ENCODE data around the gene MSL3B.

The MSL3B gene

GRCh38 chr2:233822781-233823730 is 45.1 kb downstream of the MSL3B start:
- intact Hi-C loops (cut with DNase I; ENCODE audit: low total_unique reads), result no loop called here

GRCh38 chr2:233822101-233822771 is 46.0 kb downstream of the MSL3B start:
- no peak overlapping the region for H3K27ac ChIP-seq
- in situ Hi-C loops (cut with MboI; ENCODE audit: low sequenced_read_pairs in 4 of 4) (no loop called here), intact Hi-C loops (cut with DNase I; ENCODE audit: low total_unique reads) (no loop called here)
- no peak overlapping the region for H3K4me3 ChIP-seq
- DNase-seq (no peak), ATAC-seq (no peak)
- TF ChIP-seq CTCF (IDR thresholded peaks at IDR 0.05 in 4 of 5, conservative IDR thresholded peaks at IDR 0.05 in 1 of 5), result no peak
- no peak for TF ChIP-seq POLR2A (IDR thresholded peaks at IDR 0.05)
- H3K36me3 ChIP-seq, result no peaks in the 10 kb centered on the region
- H3K27me3 ChIP-seq, result no peaks in the 10 kb centered on the region
- H3K9me3 ChIP-seq, result no peaks in the 10 kb centered on the region
- H3K4me1 ChIP-seq, result no peaks in the 10 kb centered on the region

More at GRCh38 chr2:233822781-233823730, 45.1 kb downstream of the MSL3B start:
- Histone ChIP-seq H3K4me3 (no peak overlapping the region), H3K4me1 (no peaks in the 10 kb centered on the region), H3K27me3 (no peaks in the 10 kb centered on the region), H3K27ac (no peak overlapping the region), H3K36me3 (no peaks in the 10 kb centered on the region), H3K9me3 (no peaks in the 10 kb centered on the region)
- TF ChIP-seq CTCF (IDR thresholded peaks at IDR 0.05 in 4 of 5, conservative IDR thresholded peaks at IDR 0.05 in 1 of 5) (no peak), POLR2A (IDR thresholded peaks at IDR 0.05) (no peak)
- ATAC-seq (no peak), DNase-seq (no peak)
- in situ Hi-C loops (cut with MboI; ENCODE audit: low sequenced_read_pairs in 4 of 4), result no loop called here

DNA sequence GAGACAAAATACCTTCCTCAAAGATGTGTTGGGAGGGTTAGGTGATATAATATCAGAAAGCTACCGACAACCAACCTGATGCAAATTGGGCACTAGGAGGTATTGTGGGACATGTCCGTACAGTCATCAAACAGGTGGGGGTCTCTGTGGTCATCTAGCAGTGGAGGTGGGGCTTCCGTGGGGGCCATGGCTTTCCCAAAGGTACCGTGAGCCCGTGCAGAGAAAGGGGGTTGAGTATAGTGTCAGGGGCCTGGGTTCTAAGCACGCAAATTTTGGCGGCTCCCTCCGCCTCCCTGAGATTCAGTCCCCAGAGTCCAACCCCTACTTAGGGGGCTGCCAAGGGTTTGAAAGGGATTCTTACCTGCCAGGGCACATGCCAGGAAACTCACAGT is 46.5 kb downstream of the MSL3B start:
- no peak for DNase-seq
- Histone ChIP-seq H3K4me3 (no peak overlapping the region), H3K27me3 (no peaks in the 10 kb centered on the region), H3K9me3 (no peaks in the 10 kb centered on the region), H3K27ac (no peak overlapping the region), H3K36me3 (no peaks in the 10 kb centered on the region), H3K4me1 (no peaks in the 10 kb centered on the region)
- intact Hi-C loops (cut with DNase I; ENCODE audit: low total_unique reads) (no loop called here), in situ Hi-C loops (cut with MboI; ENCODE audit: low sequenced_read_pairs in 4 of 4) (no loop called here)
- ATAC-seq, result no peak
- TF ChIP-seq CTCF (IDR thresholded peaks at IDR 0.05 in 4 of 5, conservative IDR thresholded peaks at IDR 0.05 in 1 of 5) (no peak), POLR2A (IDR thresholded peaks at IDR 0.05) (no peak)

DNA sequence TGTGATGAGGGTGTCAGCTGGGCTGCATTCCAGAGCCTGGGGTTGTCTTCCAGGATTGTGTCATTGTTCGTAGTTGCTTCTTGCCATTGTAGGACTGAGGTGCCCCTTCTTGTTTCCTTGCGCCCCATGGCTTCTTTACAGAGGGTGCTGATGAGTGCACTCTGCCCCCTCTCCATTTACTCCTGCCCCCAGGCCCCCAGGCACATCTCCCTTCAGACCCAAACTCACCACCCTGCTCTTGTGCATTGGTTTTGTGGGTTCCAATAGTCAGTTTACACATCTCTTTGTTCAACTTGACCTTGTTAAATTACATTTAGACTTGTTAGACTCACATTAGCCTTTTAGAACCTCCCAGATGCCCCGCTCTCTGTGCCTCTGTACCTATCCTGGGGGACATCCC is 47.0 kb downstream of the MSL3B start:
- no peaks in the 10 kb centered on the region for H3K27me3 ChIP-seq
- no peak overlapping the region for H3K4me3 ChIP-seq
- H3K9me3 ChIP-seq, result no peaks in the 10 kb centered on the region
- TF ChIP-seq CTCF (IDR thresholded peaks at IDR 0.05 in 4 of 5, conservative IDR thresholded peaks at IDR 0.05 in 1 of 5) (no peak), POLR2A (IDR thresholded peaks at IDR 0.05) (no peak)
- intact Hi-C loops (cut with DNase I; ENCODE audit: low total_unique reads) (no loop called here), in situ Hi-C loops (cut with MboI; ENCODE audit: low sequenced_read_pairs in 4 of 4) (no loop called here)
- DNase-seq, result no peak
- no peaks in the 10 kb centered on the region for H3K36me3 ChIP-seq
- H3K4me1 ChIP-seq, result no peaks in the 10 kb centered on the region
- no peak overlapping the region for H3K27ac ChIP-seq
- no peak for ATAC-seq
